Loucy (cell line): ENCODE data around the gene KRT82.
A peak's percentile ranks its signal among the peaks of the same experiment; 100 is the strongest.

Experiments
- H2AFZ ChIP-seq: fragments of 200-600 bp; sonication (generic); 2 replicates; pipeline ENCODE4 v1.6.0; 2016; ENCODE audit warnings: antibody characterized with exemption, mild to moderate bottlenecking, low read length, moderate library complexity
- H3F3A ChIP-seq: fragments of 200-600 bp; 2 replicates; pipeline ENCODE4 v1.6.0; 2016; ENCODE audit warnings: antibody characterized with exemption, low read depth, mild to moderate bottlenecking
- H3K27me3 ChIP-seq: fragments of 200-600 bp; sonication (generic); 2 replicates; pipeline ENCODE4 v1.6.1; 2014; ENCODE audit warnings: low read length, mild to moderate bottlenecking; ENCODE audit not compliant: insufficient read depth, poor library complexity, severe bottlenecking
- H3K36me3 ChIP-seq: fragments of 200-600 bp; sonication (generic); 2 replicates; pipeline ENCODE4 v1.6.1; 2016; ENCODE audit warnings: low read length; ENCODE audit not compliant: insufficient read depth
- H3K4me1 ChIP-seq: fragments of 200-600 bp; sonication (generic); 2 replicates; pipeline ENCODE4 v1.5.1; 2014; ENCODE audit warnings: low read length, mild to moderate bottlenecking; ENCODE audit not compliant: insufficient read depth, poor library complexity, severe bottlenecking
- H3K4me2 ChIP-seq: fragments of 200-600 bp; sonication (generic); 2 replicates; pipeline ENCODE4 v1.6.0; 2014; ENCODE audit warnings: antibody characterized with exemption, low read length, low read depth, mild to moderate bottlenecking; ENCODE audit not compliant: poor library complexity, severe bottlenecking
- H3K4me3 ChIP-seq: fragments of 200-600 bp; sonication (generic); 2 replicates; pipeline ENCODE4 v1.5.1; 2014; ENCODE audit warnings: low read length, mild to moderate bottlenecking, mixed read lengths; ENCODE audit not compliant: poor library complexity, severe bottlenecking
- H3K79me2 ChIP-seq: fragments of 200-600 bp; sonication (generic); 2 replicates; pipeline ENCODE4 v1.6.1; 2014; ENCODE audit warnings: low read length; ENCODE audit not compliant: insufficient read depth
- H3K9ac ChIP-seq: fragments of 200-600 bp; sonication (generic); 2 replicates; pipeline ENCODE4 v1.6.0; 2014; ENCODE audit warnings: mild to moderate bottlenecking, low read depth, low read length, moderate library complexity; ENCODE audit not compliant: poor library complexity, severe bottlenecking
- H3K9me2 ChIP-seq: fragments of 200-600 bp; sonication (generic); replicated peaks from 2 replicates; pipeline ENCODE4 v1.6.1; 2016; ENCODE audit warnings: low read depth, low read length, mixed read lengths
- H3K9me3 ChIP-seq: fragments of 200-600 bp; sonication (generic); 2 replicates; pipeline ENCODE4 v1.6.1; 2014; ENCODE audit warnings: mild to moderate bottlenecking, antibody characterized with exemption, low read length, low read depth; ENCODE audit not compliant: insufficient read depth
- H4K20me1 ChIP-seq: fragments of 200-600 bp; sonication (generic); 2 replicates; pipeline ENCODE4 v1.6.0; 2014; ENCODE audit warnings: antibody characterized with exemption, low read length, mild to moderate bottlenecking; ENCODE audit not compliant: insufficient read depth, poor library complexity, severe bottlenecking
- CTCF ChIP-seq: fragments of 200-600 bp; sonication (generic); conservative IDR thresholded peaks from 2 replicates; pipeline ENCODE4 v1.5.1; 2014; ENCODE audit warnings: mild to moderate bottlenecking, antibody characterized with exemption, low read length
- EZH2phosphoT487 ChIP-seq: fragments of 200-600 bp; IDR thresholded peaks from 2 replicates; pipeline ENCODE4 v1.6.1; 2018; ENCODE audit warnings: antibody characterized with exemption, mild to moderate bottlenecking, moderate library complexity, borderline replicate concordance

The KRT82 gene

GRCh38 chr12:52364061-52364460 lies 42.1 kb downstream of the KRT82 start:
- H2AFZ ChIP-seq, result no peak overlapping the region
- H3K27me3 ChIP-seq, result no peaks in the 10 kb centered on the region
- peaks cover 31% of the 10 kb centered on the region for H3K4me1 ChIP-seq
- no peak overlapping the region for H3K4me3 ChIP-seq
- TF ChIP-seq CTCF (no peak), EZH2phosphoT487 (no peak)
- no peaks in the 10 kb centered on the region for H3F3A ChIP-seq
- H3K79me2 ChIP-seq, result no peaks in the 10 kb centered on the region
- no peak overlapping the region for H3K9ac ChIP-seq
- no peaks in the 10 kb centered on the region for H3K9me2 ChIP-seq
- H4K20me1 ChIP-seq, result no peaks in the 10 kb centered on the region
- H3K9me3 ChIP-seq, result no peaks in the 10 kb centered on the region
- no peak overlapping the region for H3K4me2 ChIP-seq
- H3K36me3 ChIP-seq, result no peaks in the 10 kb centered on the region

- no peaks in the 10 kb centered on the region for H3K9me3 ChIP-seq
- no peaks in the 10 kb centered on the region for H3F3A ChIP-seq
- no peaks in the 10 kb centered on the region for H3K36me3 ChIP-seq
- H3K4me3 ChIP-seq, result no peak overlapping the region
- no peaks in the 10 kb centered on the region for H4K20me1 ChIP-seq
- no peak overlapping the region for H2AFZ ChIP-seq
- H3K79me2 ChIP-seq, result no peaks in the 10 kb centered on the region
- no peak for TF ChIP-seq EZH2phosphoT487
- no peak for TF ChIP-seq CTCF
- H3K4me1 ChIP-seq, result peaks cover 38% of the 10 kb centered on the region
- H3K9ac ChIP-seq, result no peak overlapping the region
- no peaks in the 10 kb centered on the region for H3K9me2 ChIP-seq
- no peak overlapping the region for H3K4me2 ChIP-seq
- no peaks in the 10 kb centered on the region for H3K27me3 ChIP-seq
Observed at GRCh38 chr12:52363111-52363679, 42.9 kb downstream of the KRT82 start.

- no peak for TF ChIP-seq EZH2phosphoT487
- TF ChIP-seq CTCF, result peak; percentile 63
- H3K9me3 ChIP-seq, result no peaks in the 10 kb centered on the region
- no peaks in the 10 kb centered on the region for H3K27me3 ChIP-seq
Observed at GRCh38 chr12:52362118-52362726, 43.9 kb downstream of the KRT82 start.

More at GRCh38 chr12:52362118-52362726, 43.9 kb downstream of the KRT82 start:
- peak overlapping the region; percentile 31 for H3K4me2 ChIP-seq
- H3F3A ChIP-seq, result no peaks in the 10 kb centered on the region
- H3K36me3 ChIP-seq, result no peaks in the 10 kb centered on the region
- H3K4me3 ChIP-seq, result no peak overlapping the region
- H3K9me2 ChIP-seq, result no peaks in the 10 kb centered on the region
- no peak overlapping the region for H2AFZ ChIP-seq
- H3K4me1 ChIP-seq, result peaks cover 48% of the 10 kb centered on the region
- H4K20me1 ChIP-seq, result no peaks in the 10 kb centered on the region
- H3K9ac ChIP-seq, result no peak overlapping the region
- no peaks in the 10 kb centered on the region for H3K79me2 ChIP-seq
